Measurements from ENCODE around the gene PTPRD.

Gene PTPRD

GRCh38 chr9:8863069-8863468 is 1749.7 kb downstream of the PTPRD start:
- H3K27me3 ChIP-seq (ENCODE audit: insufficient read depth, low read length, poor library complexity, severe bottlenecking) = no peaks in the 10 kb centered on the region
- peaks cover 15% of the 10 kb centered on the region for H3K4me1 ChIP-seq (ENCODE audit: insufficient read depth, low read length, poor library complexity, severe bottlenecking)
- no peaks in the 10 kb centered on the region for H4K20me1 ChIP-seq (ENCODE audit: insufficient read depth, low read length, poor library complexity, severe bottlenecking)
- peaks cover 7% of the 10 kb centered on the region; the same call in 1 of the 2 replicates for H3K79me2 ChIP-seq (ENCODE audit: insufficient read depth, low read length)
- H2AFZ ChIP-seq (ENCODE audit: low read length) = no peak overlapping the region
- no peak overlapping the region for H3K9ac ChIP-seq (ENCODE audit: low read depth, low read length, poor library complexity, severe bottlenecking)
- no peaks in the 10 kb centered on the region for H3K9me3 ChIP-seq (ENCODE audit: insufficient read depth, low read depth, low read length)
- no peaks in the 10 kb centered on the region for H3K36me3 ChIP-seq (ENCODE audit: insufficient read depth, low read length)
- peaks cover 6% of the 10 kb centered on the region; the same call in 1 of the 2 replicates for H3F3A ChIP-seq (ENCODE audit: low read depth)
- H3K9me2 ChIP-seq (replicated peaks; ENCODE audit: low read depth, low read length) = no peaks in the 10 kb centered on the region
- H3K4me3 ChIP-seq (ENCODE audit: low read length, poor library complexity, severe bottlenecking) = no peak overlapping the region
- TF ChIP-seq EZH2phosphoT487 (IDR thresholded peaks at IDR 0.05; ENCODE audit: borderline replicate concordance) = no peak
- TF ChIP-seq CTCF (conservative IDR thresholded peaks at IDR 0.05; ENCODE audit: low read length) = no peak
- H3K4me2 ChIP-seq (ENCODE audit: low read depth, low read length, poor library complexity, severe bottlenecking) = no peak overlapping the region

DNA sequence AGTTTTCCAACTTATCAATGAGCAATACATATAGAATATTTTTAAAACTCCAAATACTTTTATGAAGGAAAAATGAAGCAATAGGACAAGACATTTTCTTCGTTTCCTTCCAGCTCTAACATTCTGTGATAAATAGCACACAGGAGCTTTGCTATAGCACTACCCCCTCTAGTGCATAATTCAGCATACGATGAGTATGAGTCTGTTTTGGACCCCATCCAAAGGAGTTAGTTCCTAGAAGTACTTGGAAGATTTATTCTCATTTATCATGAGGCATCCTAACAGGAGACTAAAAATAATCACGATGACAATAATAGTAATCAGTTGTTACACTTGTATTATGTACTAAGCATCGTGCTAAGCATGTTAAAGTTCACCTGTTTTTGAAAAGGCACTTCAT is 1751.9 kb downstream of the PTPRD start:
- Histone ChIP-seq H3F3A (ENCODE audit: low read depth) (peaks cover 6% of the 10 kb centered on the region; the same call in 1 of the 2 replicates), H3K27me3 (ENCODE audit: insufficient read depth, low read length, poor library complexity, severe bottlenecking) (peaks cover 5% of the 10 kb centered on the region), H3K4me1 (ENCODE audit: insufficient read depth, low read length, poor library complexity, severe bottlenecking) (peaks cover 20% of the 10 kb centered on the region), H3K9me2 (replicated peaks; ENCODE audit: low read depth, low read length) (no peaks in the 10 kb centered on the region), H4K20me1 (ENCODE audit: insufficient read depth, low read length, poor library complexity, severe bottlenecking) (peaks cover 13% of the 10 kb centered on the region), H3K36me3 (ENCODE audit: insufficient read depth, low read length) (no peaks in the 10 kb centered on the region), H3K4me2 (ENCODE audit: low read depth, low read length, poor library complexity, severe bottlenecking) (peak overlapping the region; percentile 93), H3K79me2 (ENCODE audit: insufficient read depth, low read length) (peaks cover 28% of the 10 kb centered on the region), H3K4me3 (ENCODE audit: low read length, poor library complexity, severe bottlenecking) (no peak overlapping the region), H3K9ac (ENCODE audit: low read depth, low read length, poor library complexity, severe bottlenecking) (no peak overlapping the region), H3K9me3 (ENCODE audit: insufficient read depth, low read depth, low read length) (no peaks in the 10 kb centered on the region), H2AFZ (ENCODE audit: low read length) (no peak overlapping the region)
- TF ChIP-seq EZH2phosphoT487 (IDR thresholded peaks at IDR 0.05; ENCODE audit: borderline replicate concordance) (no peak), CTCF (conservative IDR thresholded peaks at IDR 0.05; ENCODE audit: low read length) (peak; percentile 60)

- no peak overlapping the region for H2AFZ ChIP-seq (ENCODE audit: low read length)
- H3K79me2 ChIP-seq (ENCODE audit: insufficient read depth, low read length) = peaks cover 36% of the 10 kb centered on the region
- no peaks in the 10 kb centered on the region for H3K36me3 ChIP-seq (ENCODE audit: insufficient read depth, low read length)
- H3K4me2 ChIP-seq (ENCODE audit: low read depth, low read length, poor library complexity, severe bottlenecking) = peak overlapping the region; percentile 93
- no peak for TF ChIP-seq CTCF (conservative IDR thresholded peaks at IDR 0.05; ENCODE audit: low read length)
- peaks cover 22% of the 10 kb centered on the region for H4K20me1 ChIP-seq (ENCODE audit: insufficient read depth, low read length, poor library complexity, severe bottlenecking)
- H3K9me3 ChIP-seq (ENCODE audit: insufficient read depth, low read depth, low read length) = no peaks in the 10 kb centered on the region
- no peak overlapping the region for H3K4me3 ChIP-seq (ENCODE audit: low read length, poor library complexity, severe bottlenecking)
- no peaks in the 10 kb centered on the region for H3K9me2 ChIP-seq (replicated peaks; ENCODE audit: low read depth, low read length)
- H3F3A ChIP-seq (ENCODE audit: low read depth) = peaks cover 6% of the 10 kb centered on the region; the same call in 1 of the 2 replicates
- H3K4me1 ChIP-seq (ENCODE audit: insufficient read depth, low read length, poor library complexity, severe bottlenecking) = peaks cover 28% of the 10 kb centered on the region
- peaks cover 5% of the 10 kb centered on the region for H3K27me3 ChIP-seq (ENCODE audit: insufficient read depth, low read length, poor library complexity, severe bottlenecking)
- no peak overlapping the region for H3K9ac ChIP-seq (ENCODE audit: low read depth, low read length, poor library complexity, severe bottlenecking)
These were observed 1752.7 kb downstream of the PTPRD start for GRCh38 chr9:8860086-8860485.

Measured in Loucy (cell line).